ENCODE results near the gene GNB4.

DNA sequence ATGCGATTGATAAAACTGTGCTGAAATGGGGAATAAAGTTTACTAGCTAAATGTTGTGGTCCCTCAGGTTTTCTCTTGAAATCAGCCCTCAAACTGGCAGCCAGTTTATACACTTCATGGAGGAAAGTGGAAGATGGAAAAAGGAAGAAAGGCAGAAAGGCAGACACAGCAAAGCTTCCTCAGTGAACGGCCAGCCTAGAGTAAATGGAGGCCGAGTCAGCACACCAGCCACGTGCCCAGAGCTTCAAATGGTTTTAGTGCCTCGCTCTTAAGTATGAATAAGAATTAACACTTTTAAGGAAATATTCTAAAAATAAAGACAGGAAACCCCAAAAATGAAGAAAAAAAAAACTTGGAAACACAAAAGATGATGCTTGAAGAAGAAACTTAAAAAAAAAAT, 48.3 kb downstream of the GNB4 start:
- TF ChIP-seq, protein P1, sequence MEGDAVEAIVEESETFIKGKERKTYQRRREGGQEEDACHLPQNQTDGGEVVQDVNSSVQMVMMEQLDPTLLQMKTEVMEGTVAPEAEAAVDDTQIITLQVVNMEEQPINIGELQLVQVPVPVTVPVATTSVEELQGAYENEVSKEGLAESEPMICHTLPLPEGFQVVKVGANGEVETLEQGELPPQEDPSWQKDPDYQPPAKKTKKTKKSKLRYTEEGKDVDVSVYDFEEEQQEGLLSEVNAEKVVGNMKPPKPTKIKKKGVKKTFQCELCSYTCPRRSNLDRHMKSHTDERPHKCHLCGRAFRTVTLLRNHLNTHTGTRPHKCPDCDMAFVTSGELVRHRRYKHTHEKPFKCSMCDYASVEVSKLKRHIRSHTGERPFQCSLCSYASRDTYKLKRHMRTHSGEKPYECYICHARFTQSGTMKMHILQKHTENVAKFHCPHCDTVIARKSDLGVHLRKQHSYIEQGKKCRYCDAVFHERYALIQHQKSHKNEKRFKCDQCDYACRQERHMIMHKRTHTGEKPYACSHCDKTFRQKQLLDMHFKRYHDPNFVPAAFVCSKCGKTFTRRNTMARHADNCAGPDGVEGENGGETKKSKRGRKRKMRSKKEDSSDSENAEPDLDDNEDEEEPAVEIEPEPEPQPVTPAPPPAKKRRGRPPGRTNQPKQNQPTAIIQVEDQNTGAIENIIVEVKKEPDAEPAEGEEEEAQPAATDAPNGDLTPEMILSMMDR (IDR thresholded peaks at IDR 0.05) = no peak
- TF ChIP-seq POLR2A (IDR thresholded peaks at IDR 0.05) (no peak), POLR2AphosphoS5 (IDR thresholded peaks at IDR 0.05; ENCODE audit: insufficient read depth in 1 of 2, low read depth in 1 of 2) (no peak)

Data from vagina (tissue), 2 donors.